ENCODE data around the gene ARMH4.

Gene ARMH4

GRCh38 chr14:58026219-58026618 is 125.8 kb downstream of the ARMH4 start:
- no peak for DNase-seq

- DNase-seq: no peak
Observed at GRCh38 chr14:58014778-58015177, 137.2 kb downstream of the ARMH4 start.

- DNase-seq: no peak
Observed at GRCh38 chr14:58002618-58003017, 149.4 kb downstream of the ARMH4 start.

GRCh38 chr14:57999979-58000378 is 152.0 kb downstream of the ARMH4 start:
- no peak for DNase-seq

- DNase-seq: no peak
Observed at GRCh38 chr14:57999471-57999870, 152.5 kb downstream of the ARMH4 start.

- DNase-seq: no peak
Observed at GRCh38 chr14:57998766-57999165, 153.2 kb downstream of the ARMH4 start.

- DNase-seq: no peak
Observed at GRCh38 chr14:57991353-57991752, 160.7 kb downstream of the ARMH4 start.

- no peak for DNase-seq
Observed at GRCh38 chr14:57988445-57988844, 163.6 kb downstream of the ARMH4 start.

GRCh38 chr14:57987596-57988300 is 164.3 kb downstream of the ARMH4 start:
- DNase-seq: no peak

GRCh38 chr14:57987051-57987450 is 165.0 kb downstream of the ARMH4 start:
- DNase-seq: no peak

GRCh38 chr14:57982804-57983634 is 169.0 kb downstream of the ARMH4 start:
- DNase-seq: no peak

GRCh38 chr14:57981817-57982560 is 170.0 kb downstream of the ARMH4 start:
- no peak for DNase-seq

GRCh38 chr14:57979376-57980048 is 172.5 kb downstream of the ARMH4 start:
- DNase-seq: no peak

GRCh38 chr14:57976701-57977100 is 175.3 kb downstream of the ARMH4 start:
- no peak for DNase-seq

GRCh38 chr14:57974896-57975295 is 177.1 kb downstream of the ARMH4 start:
- DNase-seq: no peak

GRCh38 chr14:57970594-57970993 is 181.4 kb downstream of the ARMH4 start:
- no peak for DNase-seq

GRCh38 chr14:57970175-57970574 is 181.8 kb downstream of the ARMH4 start:
- DNase-seq: no peak

GRCh38 chr14:57963071-57963470 is 188.9 kb downstream of the ARMH4 start:
- DNase-seq: no peak

- DNase-seq: no peak
Observed at GRCh38 chr14:57962325-57963035, 189.5 kb downstream of the ARMH4 start.

GRCh38 chr14:57961786-57962060 is 190.3 kb downstream of the ARMH4 start:
- DNase-seq: no peak

GRCh38 chr14:57960946-57961785 is 190.8 kb downstream of the ARMH4 start:
- DNase-seq: no peak

- DNase-seq: no peak
Observed at GRCh38 chr14:57957441-57957840, 194.6 kb downstream of the ARMH4 start.
